CD4-positive, alpha-beta T cell treated with Interleukin-17A for 1 hour (primary cell): ENCODE data around the gene C15orf39.
"Not testable (repeated sequence)": the region's sequence is repeated elsewhere in the genome, so short reads cannot be mapped to it uniquely, and the experiment has no call there.

Source experiments
- DNase-seq: peaks from one replicate; pipeline ENCODE4 v3.0.0-alpha.2; 2020

The C15orf39 gene

GRCh38 chr15:75213212-75213767 is 11.6 kb downstream of the C15orf39 start:
- DNase-seq = no peak

GRCh38 chr15:75213768-75214221 is 12.1 kb downstream of the C15orf39 start:
- DNase-seq = no peak

- no peak for DNase-seq
Measured at GRCh38 chr15:75214293-75215096, 12.8 kb downstream of the C15orf39 start.

- DNase-seq = no peak
Measured at GRCh38 chr15:75215107-75216004, 13.7 kb downstream of the C15orf39 start.

GRCh38 chr15:75217012-75217411 is 15.3 kb downstream of the C15orf39 start:
- DNase-seq = no peak

GRCh38 chr15:75217574-75217973 is 15.9 kb downstream of the C15orf39 start:
- DNase-seq = not testable (repeated sequence)

GRCh38 chr15:75219507-75219929 is 17.8 kb downstream of the C15orf39 start:
- DNase-seq = not testable (repeated sequence)

GRCh38 chr15:75223688-75224087 is 22.0 kb downstream of the C15orf39 start:
- no peak for DNase-seq

GRCh38 chr15:75224281-75224680 is 22.6 kb downstream of the C15orf39 start:
- no peak for DNase-seq

- not testable (repeated sequence) for DNase-seq
Measured at GRCh38 chr15:75225102-75225836, 23.6 kb downstream of the C15orf39 start.

- no peak for DNase-seq
Measured at GRCh38 chr15:75225951-75226732, 24.5 kb downstream of the C15orf39 start.

GRCh38 chr15:75227112-75227511 is 25.4 kb downstream of the C15orf39 start:
- not testable (repeated sequence) for DNase-seq

- DNase-seq = no peak
Measured at GRCh38 chr15:75227663-75228280, 26.1 kb downstream of the C15orf39 start.

- no peak for DNase-seq
Measured at GRCh38 chr15:75228787-75229186, 27.1 kb downstream of the C15orf39 start.

GRCh38 chr15:75229191-75230015 is 27.7 kb downstream of the C15orf39 start:
- no peak for DNase-seq

GRCh38 chr15:75230016-75230343 is 28.3 kb downstream of the C15orf39 start:
- no peak for DNase-seq

GRCh38 chr15:75230551-75231371 is 29.1 kb downstream of the C15orf39 start:
- no peak for DNase-seq

GRCh38 chr15:75231836-75232235 is 30.2 kb downstream of the C15orf39 start:
- DNase-seq = no peak

- DNase-seq = no peak
Measured at GRCh38 chr15:75232252-75232813, 30.7 kb downstream of the C15orf39 start.
